Lower lobe of right lung (tissue), 2 donors: Measurements from ENCODE around the gene SCGB1A1. TPM values are rescaled to one million over a fixed set of nuclear protein-coding genes. Genes with fewer than 3 reads are reported as not detected.

Source experiments
- ATAC-seq, 2 donors: fragments of 200-7000 bp; cut with Tn5 transposase; one replicate each; pipeline ENCODE4 v1.9.1; 2020 to 2022; ENCODE audit warnings: mild to moderate bottlenecking in 2 of 2, moderate library complexity in 2 of 2
- DNase-seq: peaks from one replicate; pipeline ENCODE4 v3.0.0-alpha.2; 2020
- H3K27ac ChIP-seq: fragments of 200-600 bp; one replicate; pipeline ENCODE4 v1.8.0; 2022
- H3K27me3 ChIP-seq: fragments of 200-600 bp; one replicate; pipeline ENCODE4 v1.8.0; 2022; ENCODE audit warnings: low read depth
- H3K36me3 ChIP-seq: fragments of 200-600 bp; one replicate; pipeline ENCODE4 v1.8.0; 2022; ENCODE audit warnings: mild to moderate bottlenecking
- H3K4me1 ChIP-seq: fragments of 200-600 bp; one replicate; pipeline ENCODE4 v1.8.0; 2022
- H3K4me3 ChIP-seq: fragments of 200-600 bp; one replicate; pipeline ENCODE4 v1.8.0; 2022; ENCODE audit warnings: mild to moderate bottlenecking
- H3K9me3 ChIP-seq: fragments of 200-600 bp; one replicate; pipeline ENCODE4 v1.8.0; 2022
- CTCF ChIP-seq: fragments of 200-600 bp; IDR thresholded peaks from one replicate; pipeline ENCODE4 v1.8.0; 2022; ENCODE audit warnings: antibody characterized with exemption, mild to moderate bottlenecking
- intact Hi-C: fragments of 100-400 bp; cut with DNase I; formaldehyde crosslinking; loops from one replicate; pipeline ENCODE4 v1.11.0; 2022
- total RNA-seq: library from RNA; stranded (reverse); fragmentation: NEBNext Ultra II Directional; extraction: Animal tissue kit (Norgen Biotek cat#: 25700); gene quantifications from one replicate; pipeline ENCODE4 v1.2.1, GENCODE V29; 2021
- donor health status: DM: no; HTN: yes; CAD: no; lungs with severe emphysema.

The SCGB1A1 gene
- total RNA-seq, 1 donor from 2014 or later: 3,364 TPM

- Histone ChIP-seq H3K27ac (no peak overlapping the region), H3K4me1 (peaks cover 15% of the 10 kb centered on the region), H3K36me3 (peaks cover 14% of the 10 kb centered on the region), H3K9me3 (no peaks in the 10 kb centered on the region), H3K4me3 (no peak overlapping the region), H3K27me3 (no peaks in the 10 kb centered on the region)
- DNase-seq (no peak), ATAC-seq (no peak)
- no peak for TF ChIP-seq CTCF
- intact Hi-C loops: no loop called here
These were observed 25.7 kb upstream of the SCGB1A1 start for GRCh38 chr11:62393061-62393611.

GRCh38 chr11:62393735-62394134, 25.1 kb upstream of the SCGB1A1 start:
- TF ChIP-seq CTCF: no peak
- intact Hi-C loops: no loop called here
- no peak overlapping the region for H3K4me3 ChIP-seq
- H3K4me1 ChIP-seq: peaks cover 19% of the 10 kb centered on the region
- no peaks in the 10 kb centered on the region for H3K9me3 ChIP-seq
- peaks cover 14% of the 10 kb centered on the region for H3K36me3 ChIP-seq
- ATAC-seq (no peak), DNase-seq (no peak)
- H3K27me3 ChIP-seq: no peaks in the 10 kb centered on the region
- H3K27ac ChIP-seq: no peak overlapping the region

GRCh38 chr11:62394825-62395538, 23.9 kb upstream of the SCGB1A1 start:
- peak; percentile 80 for DNase-seq
- ATAC-seq: peak; percentile 84 to 88
- peak; percentile 74 for TF ChIP-seq CTCF
- Histone ChIP-seq H3K4me3 (peak overlapping the region; percentile 35), H3K27ac (peak overlapping the region; percentile 67), H3K4me1 (peaks cover 29% of the 10 kb centered on the region), H3K27me3 (no peaks in the 10 kb centered on the region), H3K9me3 (no peaks in the 10 kb centered on the region), H3K36me3 (peaks cover 14% of the 10 kb centered on the region)
- intact Hi-C loops: no loop called here

- H3K4me3 ChIP-seq: no peak overlapping the region
- no peaks in the 10 kb centered on the region for H3K27me3 ChIP-seq
- no peaks in the 10 kb centered on the region for H3K9me3 ChIP-seq
- no peak for DNase-seq
- intact Hi-C loops: no loop called here
- peak overlapping the region; percentile 4 for H3K27ac ChIP-seq
- peaks cover 39% of the 10 kb centered on the region for H3K4me1 ChIP-seq
- TF ChIP-seq CTCF: no peak
- H3K36me3 ChIP-seq: peaks cover 13% of the 10 kb centered on the region
- no peak for ATAC-seq
These were observed 22.8 kb upstream of the SCGB1A1 start for GRCh38 chr11:62395885-62396551.

- H3K27ac ChIP-seq: peak overlapping the region; percentile 67
- DNase-seq (no peak), ATAC-seq (no peak)
- H3K27me3 ChIP-seq: no peaks in the 10 kb centered on the region
- H3K36me3 ChIP-seq: no peaks in the 10 kb centered on the region
- H3K4me3 ChIP-seq: no peak overlapping the region
- H3K4me1 ChIP-seq: peaks cover 59% of the 10 kb centered on the region
- H3K9me3 ChIP-seq: no peaks in the 10 kb centered on the region
- no peak for TF ChIP-seq CTCF
- intact Hi-C loops: no loop called here
These were observed 20.5 kb upstream of the SCGB1A1 start for GRCh38 chr11:62398011-62398994.
